K562 (cell line): ENCODE data around the gene ACOT7. TPM values are rescaled to one million over a fixed set of nuclear protein-coding genes. Genes with fewer than 3 reads are reported as not detected.

Source experiments
- ADNP ChIP-seq: fragments of 200-800 bp; sonication (Bioruptor generic); IDR thresholded peaks from 2 replicates; pipeline ENCODE4 v1.6.1; 2016; ENCODE audit warnings: missing genetic modification characterization, missing compliant biosample characterization
- ARID1B ChIP-seq: fragments of 450-650 bp; IDR thresholded peaks from 2 replicates; pipeline ENCODE4 v1.6.1; 2016; ENCODE audit warnings: antibody characterized with exemption, mild to moderate bottlenecking, inconsistent platforms
- BRCA1 ChIP-seq, 2 experiments: fragments of 450-650 bp in 1 of 2; sonication (generic) in 1 of 2; formaldehyde crosslinking in 1 of 2; IDR thresholded peaks; 2 replicates each; pipeline versions ENCODE4 v1.5.0 to v1.6.1; 2017 to 2020; ENCODE audit warnings: mild to moderate bottlenecking in 1 of 2, missing genetic modification reagents in 1 of 2
- BRF1 ChIP-seq: IDR thresholded peaks from 3 replicates; pipeline ENCODE4 v1.6.1; 2011; ENCODE audit warnings: borderline replicate concordance, mild to moderate bottlenecking; ENCODE audit not compliant: insufficient read length; ENCODE audit errors: extremely low read depth
- E2F4 ChIP-seq: sonication (generic); formaldehyde crosslinking; IDR thresholded peaks from 2 replicates; pipeline ENCODE4 v1.8.0; 2022; ENCODE audit warnings: mild to moderate bottlenecking, low read depth, missing genetic modification reagents
- EHMT2 ChIP-seq: fragments of 450-650 bp; IDR thresholded peaks from 2 replicates; pipeline ENCODE4 v1.6.1; 2018; ENCODE audit warnings: antibody characterized with exemption
- MED1 ChIP-seq: sonication (generic); formaldehyde crosslinking; IDR thresholded peaks from 2 replicates; pipeline ENCODE4 v1.8.1; 2023; ENCODE audit warnings: missing genetic modification reagents, borderline replicate concordance
- PHF20 ChIP-seq: fragments of 450-650 bp; IDR thresholded peaks from 2 replicates; pipeline ENCODE4 v1.6.1; 2018; ENCODE audit not compliant: partially characterized antibody
- PML ChIP-seq: IDR thresholded peaks from 2 replicates; pipeline ENCODE4 v1.6.1; 2012; ENCODE audit warnings: low read length, inconsistent platforms
- SIN3B ChIP-seq: fragments of 450-650 bp; IDR thresholded peaks from 2 replicates; pipeline ENCODE4 v1.6.1; 2017; ENCODE audit warnings: low read depth, mild to moderate bottlenecking, moderate library complexity
- SMC3 ChIP-seq: conservative IDR thresholded peaks from 2 replicates; pipeline ENCODE4 v1.6.1; 2011; ENCODE audit warnings: low read depth, low read length, improper control_type of control experiment; ENCODE audit not compliant: insufficient read depth
- ZBED1 ChIP-seq: IDR thresholded peaks from 2 replicates; pipeline ENCODE4 v1.6.1; 2014
- ZBTB1 ChIP-seq: sonication (generic); formaldehyde crosslinking; IDR thresholded peaks from 2 replicates; pipeline ENCODE4 v1.8.1; 2023; ENCODE audit warnings: missing genetic modification reagents, low read depth, mild to moderate bottlenecking, borderline replicate concordance
- ZBTB34 ChIP-seq: fragments of 250-450 bp; sonication (Bioruptor Pico); IDR thresholded peaks from 2 replicates; pipeline ENCODE4 v1.8.0; 2021; ENCODE audit warnings: mild to moderate bottlenecking, moderate library complexity
- ZNF584 ChIP-seq: fragments of 200-800 bp; sonication (Bioruptor generic); IDR thresholded peaks from 2 replicates; pipeline ENCODE4 v1.6.1; 2016; ENCODE audit warnings: low read depth, mild to moderate bottlenecking, missing genetic modification characterization, missing compliant biosample characterization
- ZNF586 ChIP-seq: fragments of 450-650 bp; formaldehyde crosslinking; conservative IDR thresholded peaks from 2 replicates; pipeline ENCODE4 v1.4.0; 2020; ENCODE audit warnings: mild to moderate bottlenecking, moderate library complexity
- ZNF785 ChIP-seq: fragments of 250-450 bp; sonication (Bioruptor Pico); IDR thresholded peaks from 2 replicates; pipeline ENCODE4 v1.4.0; 2020; ENCODE audit warnings: mild to moderate bottlenecking
- polyA plus RNA-seq, 8 experiments: library from polyadenylated mRNA; depleted of rRNA in 4 of 8; stranded (reverse) in 5 of 8; unstranded in 3 of 8; fragments of >200 nt; fragmentation: Nextera tagmentation in 2 of 8; fragmentation: Illumina TruSeq in 1 of 8; extraction: Ambion mirVana in 2 of 8; extraction: Trizol in 1 of 8; gene quantifications; 2 replicates each; pipeline versions ENCODE4 v1.2.1 to v1.2.3, GENCODE V29; 2011 to 2014; ENCODE audit warnings: inconsistent platforms in 1 of 8, missing spikeins in 1 of 8
- total RNA-seq, 7 experiments: library from RNA; depleted of rRNA in 6 of 7; stranded (reverse); fragments of >200 nt in 6 of 7; fragmentation: Illumina TruSeq in 2 of 7; extraction: Trizol in 2 of 7; gene quantifications; 2 replicates each; pipeline versions ENCODE4 v1.2.1 to v1.2.3, GENCODE V29; 2011 to 2021; ENCODE audit warnings: low replicate concordance in 1 of 7
- TF ChIP-seq, protein P1 (sequence below): fragments of 200-800 bp; sonication (Bioruptor generic); IDR thresholded peaks from 2 replicates; pipeline ENCODE4 v1.6.1; 2017; ENCODE audit warnings: missing genetic modification characterization, missing compliant biosample characterization
- TF ChIP-seq, protein P2 (sequence below): sonication (generic); formaldehyde crosslinking; IDR thresholded peaks from 2 replicates; pipeline ENCODE4 v1.8.0; 2022; ENCODE audit warnings: mild to moderate bottlenecking, missing genetic modification reagents
- TF ChIP-seq, protein P3 (sequence below): IDR thresholded peaks from 2 replicates; pipeline ENCODE4 v1.6.1; 2011; ENCODE audit warnings: borderline replicate concordance, low read depth, mild to moderate bottlenecking, moderate library complexity, low read length; ENCODE audit not compliant: insufficient read depth, poor library complexity, severe bottlenecking

The ACOT7 gene
- total and polyA plus RNA-seq, 9 of the 15 experiments (the other 6 are each of a cell fraction or from before 2014, with no cell fraction given), result 7.0 to 92.6 (median 37.2) TPM

DNA sequence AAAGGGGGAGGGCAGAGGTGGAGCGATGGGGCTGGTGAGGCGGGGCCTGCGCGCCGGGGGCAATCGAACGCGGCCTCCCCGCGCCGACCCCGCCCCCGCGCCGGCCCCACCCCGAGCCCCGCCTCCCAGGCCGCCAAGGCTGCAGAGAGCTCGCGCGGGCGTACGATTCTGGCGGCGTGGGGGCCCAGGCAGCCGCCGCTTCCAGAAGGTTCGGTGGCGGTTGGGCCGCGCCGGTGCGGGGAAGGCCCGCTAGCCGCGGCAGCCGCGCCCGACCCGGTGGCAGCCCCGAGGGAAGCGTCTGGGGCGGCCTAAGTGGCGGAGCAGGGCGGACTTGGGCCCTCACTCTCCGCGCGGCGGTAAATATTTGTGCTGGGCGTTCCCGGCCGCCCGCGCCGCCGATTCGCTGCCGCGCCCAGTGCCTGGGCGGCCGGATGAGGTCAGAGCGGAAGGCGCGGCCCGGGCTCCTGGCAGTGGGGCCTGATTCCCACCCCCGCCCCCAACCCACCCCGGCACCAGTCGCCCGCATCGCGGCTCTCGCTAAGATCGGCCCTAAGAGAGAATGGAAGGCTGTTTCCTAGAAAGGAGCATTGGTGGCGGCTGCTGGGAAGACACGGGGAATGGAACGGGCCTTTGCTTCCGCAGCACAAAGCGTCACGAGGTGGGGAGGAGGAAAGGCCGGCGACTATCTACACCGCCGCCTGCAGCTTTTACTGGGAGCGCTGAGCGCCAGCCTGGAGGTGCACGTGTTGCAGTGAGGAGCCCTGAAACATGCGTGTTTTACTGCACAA lies at the start of gene ACOT7 (continued):
- TF ChIP-seq, protein P1, sequence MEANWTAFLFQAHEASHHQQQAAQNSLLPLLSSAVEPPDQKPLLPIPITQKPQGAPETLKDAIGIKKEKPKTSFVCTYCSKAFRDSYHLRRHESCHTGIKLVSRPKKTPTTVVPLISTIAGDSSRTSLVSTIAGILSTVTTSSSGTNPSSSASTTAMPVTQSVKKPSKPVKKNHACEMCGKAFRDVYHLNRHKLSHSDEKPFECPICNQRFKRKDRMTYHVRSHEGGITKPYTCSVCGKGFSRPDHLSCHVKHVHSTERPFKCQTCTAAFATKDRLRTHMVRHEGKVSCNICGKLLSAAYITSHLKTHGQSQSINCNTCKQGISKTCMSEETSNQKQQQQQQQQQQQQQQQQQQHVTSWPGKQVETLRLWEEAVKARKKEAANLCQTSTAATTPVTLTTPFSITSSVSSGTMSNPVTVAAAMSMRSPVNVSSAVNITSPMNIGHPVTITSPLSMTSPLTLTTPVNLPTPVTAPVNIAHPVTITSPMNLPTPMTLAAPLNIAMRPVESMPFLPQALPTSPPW (CRISPR knock-in tag), result peak; percentile 86
- TF ChIP-seq ZNF785 (CRISPR knock-in tag) (no peak), BRCA1 (IDR thresholded peaks at IDR 0.05) (no peak), BRCA1 (CRISPR knock-in tag; IDR thresholded peaks at IDR 0.05) (no peak), ZBTB1 (CRISPR knock-in tag) (peak; percentile 82; the same call in 1 of the 2 replicates), ZBED1 (no peak), ADNP (tag) (no peak), PHF20 (peak; percentile 43), ZNF586 (CRISPR knock-in tag) (no peak), SMC3 (no peak), MED1 (CRISPR knock-in tag) (peak; percentile 83; the same call in 1 of the 2 replicates), ZBTB34 (no peak), PML (peak; percentile 69), EHMT2 (no peak), SIN3B (peak; percentile 82), ARID1B (peak; percentile 49; the same call in 1 of the 2 replicates), ZNF584 (0 out of 2 replicates have a peak, but pooled peaks have one; percentile 10), E2F4 (CRISPR knock-in tag) (peak; percentile 20; the same call in 1 of the 2 replicates), BRF1 (no peak)
- TF ChIP-seq, protein P2, sequence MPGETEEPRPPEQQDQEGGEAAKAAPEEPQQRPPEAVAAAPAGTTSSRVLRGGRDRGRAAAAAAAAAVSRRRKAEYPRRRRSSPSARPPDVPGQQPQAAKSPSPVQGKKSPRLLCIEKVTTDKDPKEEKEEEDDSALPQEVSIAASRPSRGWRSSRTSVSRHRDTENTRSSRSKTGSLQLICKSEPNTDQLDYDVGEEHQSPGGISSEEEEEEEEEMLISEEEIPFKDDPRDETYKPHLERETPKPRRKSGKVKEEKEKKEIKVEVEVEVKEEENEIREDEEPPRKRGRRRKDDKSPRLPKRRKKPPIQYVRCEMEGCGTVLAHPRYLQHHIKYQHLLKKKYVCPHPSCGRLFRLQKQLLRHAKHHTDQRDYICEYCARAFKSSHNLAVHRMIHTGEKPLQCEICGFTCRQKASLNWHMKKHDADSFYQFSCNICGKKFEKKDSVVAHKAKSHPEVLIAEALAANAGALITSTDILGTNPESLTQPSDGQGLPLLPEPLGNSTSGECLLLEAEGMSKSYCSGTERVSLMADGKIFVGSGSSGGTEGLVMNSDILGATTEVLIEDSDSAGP (CRISPR knock-in tag), result no peak
- TF ChIP-seq, protein P3, sequence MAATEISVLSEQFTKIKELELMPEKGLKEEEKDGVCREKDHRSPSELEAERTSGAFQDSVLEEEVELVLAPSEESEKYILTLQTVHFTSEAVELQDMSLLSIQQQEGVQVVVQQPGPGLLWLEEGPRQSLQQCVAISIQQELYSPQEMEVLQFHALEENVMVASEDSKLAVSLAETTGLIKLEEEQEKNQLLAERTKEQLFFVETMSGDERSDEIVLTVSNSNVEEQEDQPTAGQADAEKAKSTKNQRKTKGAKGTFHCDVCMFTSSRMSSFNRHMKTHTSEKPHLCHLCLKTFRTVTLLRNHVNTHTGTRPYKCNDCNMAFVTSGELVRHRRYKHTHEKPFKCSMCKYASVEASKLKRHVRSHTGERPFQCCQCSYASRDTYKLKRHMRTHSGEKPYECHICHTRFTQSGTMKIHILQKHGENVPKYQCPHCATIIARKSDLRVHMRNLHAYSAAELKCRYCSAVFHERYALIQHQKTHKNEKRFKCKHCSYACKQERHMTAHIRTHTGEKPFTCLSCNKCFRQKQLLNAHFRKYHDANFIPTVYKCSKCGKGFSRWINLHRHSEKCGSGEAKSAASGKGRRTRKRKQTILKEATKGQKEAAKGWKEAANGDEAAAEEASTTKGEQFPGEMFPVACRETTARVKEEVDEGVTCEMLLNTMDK, result peak; percentile 80
